Measurements from ENCODE around the gene SLC2A6. TPM values are rescaled to one million over a fixed set of nuclear protein-coding genes. Genes with fewer than 3 reads are reported as not detected.

The SLC2A6 gene
- polyA plus RNA-seq, 1 of the 3 experiments (the other 2 are of a cell fraction), result 5.2 TPM

- ChIA-PET CTCF (interaction anchor here (1.6 kb wide), 1 partner anchor 29 kb away, joined by 4 read pairs; no protein-coding TSS in a partner anchor), POLR2A (no interaction called here)
- H3F3A ChIP-seq (replicated peaks; ENCODE audit: insufficient read depth), result no peaks in the 10 kb centered on the region
- H3K36me3 ChIP-seq (replicated peaks in 1 of 2; ENCODE audit: control insufficient read depth in 1 of 2, insufficient read depth in 2 of 2, low read length in 1 of 2), result no peaks in the 10 kb centered on the region
- no peak overlapping the region for H3K4me3 ChIP-seq (ENCODE audit: low read depth in 2 of 2, low read length in 1 of 2)
- no peaks in the 10 kb centered on the region; a peak in 1 of 4 replicates for H3K4me1 ChIP-seq (ENCODE audit: control insufficient read depth in 1 of 2, insufficient read depth in 2 of 2, low read depth in 1 of 2, low read length in 1 of 2)
- H2AFZ ChIP-seq (ENCODE audit: low read depth), result no peak overlapping the region
- H3K9me3 ChIP-seq, result no peaks in the 10 kb centered on the region
- H3K27ac ChIP-seq (ENCODE audit: low read depth in 2 of 2, low read length in 1 of 2), result no peak overlapping the region
- no peaks in the 10 kb centered on the region for H3K79me2 ChIP-seq (ENCODE audit: insufficient read depth)
- H3K27me3 ChIP-seq (ENCODE audit: insufficient read depth), result no peaks in the 10 kb centered on the region
- no peak overlapping the region for H3K9ac ChIP-seq
- DNase-seq, result no peak
- no peak overlapping the region for H3K4me2 ChIP-seq
- no peaks in the 10 kb centered on the region for H4K20me1 ChIP-seq (ENCODE audit: insufficient read depth)
- H3K9me2 ChIP-seq, result no peaks in the 10 kb centered on the region
- WGBS (ENCODE audit: low lambda C conversion rate), result 90% methylated on average over 6 of the region's 11 CpGs
- no peak for TF ChIP-seq CHD2 (IDR thresholded peaks at IDR 0.05; ENCODE audit: low read length, partially characterized antibody)
- TF ChIP-seq PBX3 (IDR thresholded peaks at IDR 0.05), result no peak
- TF ChIP-seq REST (IDR thresholded peaks at IDR 0.05; ENCODE audit: low read depth, low read length), result no peak
- no peak for TF ChIP-seq SMC3 (IDR thresholded peaks at IDR 0.05; ENCODE audit: low read depth, low read length)
- TF ChIP-seq TEAD4 (IDR thresholded peaks at IDR 0.05; ENCODE audit: borderline replicate concordance, insufficient read depth), result no peak
- no peak for TF ChIP-seq RXRA (IDR thresholded peaks at IDR 0.05; ENCODE audit: borderline replicate concordance, low read depth)
- no peak for TF ChIP-seq MXI1 (IDR thresholded peaks at IDR 0.05; ENCODE audit: low read depth, low read length)
- no peak for TF ChIP-seq POLR2AphosphoS5 (IDR thresholded peaks at IDR 0.05; ENCODE audit: low read depth, low read length)
- TF ChIP-seq FOXJ3 (CRISPR knock-in tag; IDR thresholded peaks at IDR 0.05), result no peak
- no peak for TF ChIP-seq TCF12 (IDR thresholded peaks at IDR 0.05)
- no peak for TF ChIP-seq MAX (IDR thresholded peaks at IDR 0.05; ENCODE audit: low read depth)
- TF ChIP-seq TAF1 (IDR thresholded peaks at IDR 0.05; ENCODE audit: borderline replicate concordance, low read depth, low read length), result no peak
- TF ChIP-seq IRF3 (IDR thresholded peaks at IDR 0.05; ENCODE audit: low read depth, low read length), result no peak
Measured at GRCh38 chr9:133426011-133426410, 52.9 kb downstream of the SLC2A6 start.

All from SK-N-SH (cell line).